RKO (cell line): ENCODE data around the gene ADH1C.
"Not testable (repeated sequence)": the region's sequence is repeated elsewhere in the genome, so short reads cannot be mapped to it uniquely, and the experiment has no call there.

Experiments
- DNase-seq: peaks from one replicate; pipeline ENCODE4 v3.0.0-alpha.2; 2016; ENCODE audit warnings: low spot score

Gene ADH1C

GRCh38 chr4:99352602-99353537 lies at the start of gene ADH1C:
ADH1C (minus strand) TSS chr4:99352746; CDS start chr4:99352675, 71 bp downstream.
- no peak for DNase-seq

- DNase-seq = no peak
Measured at GRCh38 chr4:99400831-99401230, 48.3 kb upstream of the ADH1C start.

DNA sequence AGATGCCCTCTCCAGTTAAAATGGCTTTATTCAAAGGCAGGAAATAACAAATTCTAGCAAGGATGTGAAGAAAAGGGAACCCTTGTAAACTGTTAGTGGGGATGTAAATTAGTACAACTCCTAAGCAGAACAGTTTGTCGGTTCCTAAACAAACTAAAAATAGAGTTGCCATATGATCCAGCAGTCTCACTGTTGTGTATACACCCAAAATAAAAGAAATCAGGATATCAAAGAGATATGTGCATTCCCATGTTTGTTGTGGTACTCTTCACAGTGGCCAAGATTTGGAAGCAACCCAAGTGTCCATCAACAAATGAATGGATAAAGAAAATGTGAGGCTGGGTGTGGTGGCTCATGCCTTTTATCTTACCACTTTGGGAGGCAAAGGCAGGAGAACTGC lies 46.5 kb upstream of the ADH1C start:
- DNase-seq = no peak

GRCh38 chr4:99395595-99396364 lies 43.2 kb upstream of the ADH1C start:
- no peak for DNase-seq

- DNase-seq = no peak
Measured at GRCh38 chr4:99394896-99395295, 42.4 kb upstream of the ADH1C start.

- DNase-seq = no peak
Measured at GRCh38 chr4:99390055-99390454, 37.5 kb upstream of the ADH1C start.

GRCh38 chr4:99389606-99390005 lies 37.1 kb upstream of the ADH1C start:
- DNase-seq = no peak

DNA sequence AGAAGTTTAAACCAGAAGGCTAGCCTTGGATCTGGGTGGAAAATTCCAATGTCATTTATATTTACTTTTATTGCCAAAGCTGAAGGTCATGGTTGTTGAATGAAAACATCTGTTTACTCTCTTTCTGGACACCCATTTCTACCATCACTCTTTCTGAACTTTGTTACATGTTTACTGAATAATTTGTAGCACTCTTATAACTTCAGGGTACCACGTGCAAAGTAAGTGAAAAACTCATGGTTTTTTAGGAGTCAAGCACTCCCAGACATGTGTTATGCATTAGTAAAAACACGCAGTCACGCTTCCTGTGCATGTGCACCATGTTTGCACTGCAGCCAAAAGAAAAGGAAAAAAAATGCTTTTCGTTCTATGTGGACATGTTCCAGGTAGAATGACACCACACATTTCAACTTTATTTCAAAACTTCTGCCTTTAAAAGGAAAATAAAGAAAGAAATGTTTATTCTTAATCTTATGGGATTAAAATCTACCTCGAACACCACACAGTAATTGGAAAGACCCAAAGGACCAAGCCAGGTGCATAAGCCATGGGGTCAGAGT lies 31.4 kb upstream of the ADH1C start:
- DNase-seq = no peak

DNA sequence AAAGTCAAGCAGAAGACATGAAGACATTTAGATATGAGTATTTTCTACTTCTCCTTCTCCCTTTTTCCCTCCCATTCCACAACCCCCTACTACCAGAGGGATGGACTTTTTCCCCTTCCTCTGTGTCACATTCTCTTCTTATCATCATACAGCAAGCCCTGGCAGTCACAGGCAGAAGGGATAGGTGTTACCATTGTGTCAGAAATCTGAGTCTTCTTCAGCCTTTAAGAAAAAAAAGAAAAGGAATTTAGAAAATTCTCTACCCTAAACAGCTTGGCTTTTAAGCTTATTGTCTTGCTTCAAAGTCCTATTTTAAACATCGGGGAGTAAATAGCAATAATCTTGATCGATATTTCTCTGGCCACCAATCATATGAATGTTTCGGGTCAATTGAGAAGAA lies 30.9 kb upstream of the ADH1C start:
- DNase-seq = no peak

DNA sequence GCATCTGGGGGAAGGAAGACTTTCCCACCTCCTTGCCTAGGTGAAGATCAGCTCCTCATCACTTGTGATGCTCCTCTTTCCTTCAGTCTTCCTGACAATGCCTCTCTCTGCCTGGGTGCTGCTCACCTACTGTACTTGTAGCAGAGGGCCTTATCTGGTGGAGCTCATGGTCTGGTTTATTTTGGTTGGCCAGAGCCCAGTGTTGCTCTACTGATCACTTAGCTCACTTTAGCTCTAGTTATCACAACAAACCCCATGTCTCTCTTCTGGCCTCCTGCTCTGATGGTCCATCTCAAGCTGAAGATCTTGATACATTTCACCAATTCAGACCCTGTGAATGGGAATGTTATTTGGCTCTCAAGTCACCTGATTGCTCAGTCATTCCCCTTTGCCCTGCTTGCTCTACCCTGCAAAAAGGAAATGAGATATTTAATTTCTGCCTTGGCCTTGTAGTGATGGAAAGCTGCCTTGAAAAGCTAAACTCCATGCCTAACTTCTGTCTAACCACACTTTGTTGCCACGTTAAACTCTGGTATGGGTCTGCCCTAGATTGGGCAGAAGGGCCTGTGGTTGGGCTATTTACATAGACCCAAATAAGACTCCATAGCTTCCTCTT lies 30.3 kb upstream of the ADH1C start:
- no peak for DNase-seq

DNA sequence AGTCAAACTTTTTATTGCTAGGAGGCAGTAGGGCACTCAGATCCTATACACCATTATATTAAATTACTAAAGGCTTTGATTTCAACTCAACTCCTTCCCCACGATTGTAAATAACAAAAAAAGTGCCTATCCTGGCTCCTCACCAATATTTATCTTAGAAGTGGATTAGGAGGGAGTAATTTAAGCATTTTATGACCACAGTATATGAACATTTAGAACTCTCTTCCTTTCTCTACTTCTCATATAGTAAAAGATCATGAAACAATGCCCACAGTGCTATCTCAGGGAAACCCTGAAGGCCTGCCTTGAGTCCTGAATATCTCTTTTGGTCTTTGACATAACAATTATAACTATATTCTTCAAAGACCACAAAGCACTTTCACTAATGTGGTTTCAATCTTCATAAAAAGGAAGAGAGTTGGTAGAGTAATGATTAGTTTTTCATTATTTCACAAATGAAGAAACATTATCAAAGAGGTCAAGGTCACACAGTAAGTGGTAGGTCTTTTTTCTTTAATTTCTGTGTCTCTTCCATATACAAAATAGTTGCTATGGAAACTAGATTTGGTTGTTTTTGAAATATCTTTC lies 29.1 kb upstream of the ADH1C start:
- DNase-seq = no peak

GRCh38 chr4:99379571-99379970 lies 27.0 kb upstream of the ADH1C start:
- no peak for DNase-seq

- DNase-seq = no peak
Measured at GRCh38 chr4:99378876-99379275, 26.3 kb upstream of the ADH1C start.

- peak; percentile 19 for DNase-seq
Measured at GRCh38 chr4:99377341-99377740, 24.8 kb upstream of the ADH1C start.

- DNase-seq = not testable (repeated sequence)
Measured at GRCh38 chr4:99372464-99372863, 19.9 kb upstream of the ADH1C start.

DNA sequence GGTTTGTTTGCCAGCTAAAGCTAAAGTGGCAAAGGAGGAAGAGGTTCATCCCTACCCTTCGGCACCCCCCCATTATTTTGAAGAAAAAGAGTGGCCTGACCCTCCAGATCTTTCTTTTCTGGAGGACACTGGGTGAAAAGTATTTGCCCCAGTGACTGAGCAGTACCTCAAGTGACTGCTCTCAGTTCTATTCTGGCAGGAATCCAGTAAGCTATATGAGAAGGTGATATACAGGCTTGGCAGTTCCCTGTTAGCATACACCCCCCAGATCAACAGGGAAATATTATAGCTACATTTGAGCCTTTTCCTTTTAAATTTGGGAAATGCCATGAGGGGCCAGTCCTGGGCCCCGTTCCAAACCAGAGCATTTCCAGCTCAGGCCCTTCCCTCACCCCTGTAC lies 15.3 kb upstream of the ADH1C start:
- not testable (repeated sequence) for DNase-seq

DNA sequence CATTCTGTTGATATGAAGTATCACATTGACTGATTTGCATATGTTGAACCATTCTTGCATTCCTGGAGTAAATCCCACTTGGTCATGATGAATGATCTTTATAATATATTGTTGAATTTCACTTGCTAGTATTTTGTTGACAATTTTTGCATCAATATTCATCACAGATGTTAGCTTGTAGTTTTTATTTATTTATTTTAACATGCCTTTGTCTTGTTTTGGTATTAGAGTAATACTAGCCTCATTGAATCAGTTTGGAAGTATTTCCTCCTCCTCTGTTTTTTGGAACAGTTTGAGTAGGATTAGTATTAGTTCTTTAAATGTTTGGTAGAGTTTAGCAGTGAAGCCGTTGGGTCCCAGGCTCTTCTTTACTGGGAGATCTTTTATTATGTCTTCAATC lies 13.9 kb upstream of the ADH1C start:
- no peak for DNase-seq

DNA sequence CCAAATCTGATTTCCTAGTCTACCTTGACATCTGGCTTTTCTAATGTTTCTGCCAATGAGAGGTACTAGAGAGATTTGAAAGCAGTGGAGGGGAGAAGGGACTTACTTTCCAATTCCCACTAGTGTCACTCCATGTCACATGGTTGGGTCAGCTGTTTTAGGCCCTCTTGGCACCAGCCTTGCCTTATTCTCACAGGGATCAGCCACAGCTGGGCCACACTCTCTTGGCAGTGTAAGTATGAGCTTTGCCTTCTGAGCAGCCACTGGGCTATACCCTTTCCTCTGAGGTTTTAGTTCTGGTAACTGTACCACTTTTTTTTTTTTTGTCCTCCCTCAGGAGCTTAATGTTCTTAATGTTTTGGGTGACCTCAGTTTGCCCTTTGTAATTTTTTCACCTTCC lies 10.2 kb upstream of the ADH1C start:
- no peak for DNase-seq

- no peak for DNase-seq
Measured at GRCh38 chr4:99361899-99362275, 9.3 kb upstream of the ADH1C start.

DNA sequence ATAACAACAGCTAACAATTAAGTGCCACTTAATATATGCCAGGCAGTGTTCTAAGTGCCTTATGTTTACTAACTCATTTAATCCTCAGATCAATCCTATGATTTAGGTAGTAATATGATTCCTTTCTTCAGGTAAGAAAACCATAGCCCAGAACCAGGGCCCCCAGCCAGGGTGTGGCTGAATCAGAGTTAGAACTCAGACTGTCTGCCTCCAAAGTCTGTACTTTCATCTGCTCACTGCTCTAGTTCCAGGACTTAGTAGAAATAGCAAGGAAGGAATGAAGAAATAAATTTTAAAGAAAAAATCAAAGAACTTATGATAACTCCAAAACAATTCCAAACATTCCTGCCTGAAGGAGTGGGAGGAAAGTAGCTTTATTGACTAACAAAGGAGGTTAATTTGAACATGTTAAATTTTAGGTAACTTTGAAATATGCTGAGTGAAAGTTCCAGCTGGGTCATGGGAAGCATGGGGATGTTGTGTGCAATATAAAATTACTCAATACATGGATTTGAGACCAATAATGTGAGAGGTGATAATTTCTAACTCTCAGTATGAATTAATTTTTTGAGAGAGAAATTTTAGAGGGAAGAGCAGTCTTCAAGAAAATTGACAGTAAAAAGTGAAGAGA lies 8.8 kb upstream of the ADH1C start:
- no peak for DNase-seq

DNA sequence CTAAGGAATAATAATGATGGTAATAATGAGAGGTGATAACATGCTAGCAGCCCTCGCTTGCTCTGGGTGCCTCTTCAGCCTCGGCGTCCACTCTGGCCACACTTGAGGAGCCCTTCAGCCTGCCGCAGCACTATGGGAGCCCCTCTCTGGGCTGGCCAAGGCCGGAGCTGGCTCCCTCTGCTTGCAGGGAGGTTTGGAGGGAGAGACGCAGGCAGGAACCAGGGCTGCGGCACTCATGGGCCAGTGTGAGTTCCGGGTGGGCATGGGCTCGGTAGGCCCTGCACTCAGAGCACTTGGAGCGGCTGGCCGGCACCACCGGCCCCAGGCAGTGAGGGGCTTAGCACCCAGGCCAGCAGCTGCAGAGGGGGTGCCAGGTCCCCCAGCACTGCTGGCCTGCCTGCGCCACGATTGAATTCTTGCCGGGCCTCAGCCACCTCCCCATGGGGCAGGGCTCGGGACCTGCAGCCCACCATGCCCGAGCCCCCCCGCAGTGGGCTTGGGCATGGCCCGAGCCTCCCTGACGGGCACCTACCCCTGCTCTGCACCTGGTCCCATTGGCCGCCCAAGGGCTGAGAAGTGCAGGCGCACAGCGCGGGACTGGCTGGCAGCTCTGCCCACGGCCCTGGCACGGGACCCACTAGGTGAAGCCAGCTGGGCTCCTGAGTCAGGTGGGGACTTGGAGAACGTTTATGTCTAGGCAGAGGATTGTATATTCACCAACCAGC lies 7.1 kb upstream of the ADH1C start:
- DNase-seq = no peak
